ENCODE results near the gene XPO5.

Gene XPO5

GRCh38 chr6:43494766-43495165 is 81.1 kb downstream of the XPO5 start:
- DNase-seq = no peak

GRCh38 chr6:43494321-43494720 is 81.5 kb downstream of the XPO5 start:
- DNase-seq = no peak

- DNase-seq = no peak
Measured at GRCh38 chr6:43493833-43494232, 82.0 kb downstream of the XPO5 start.

- no peak for DNase-seq
Measured at GRCh38 chr6:43493230-43493629, 82.6 kb downstream of the XPO5 start.

GRCh38 chr6:43492673-43493072 is 83.2 kb downstream of the XPO5 start:
- DNase-seq = no peak

- DNase-seq = peak; percentile 82
Measured at GRCh38 chr6:43491750-43492661, 83.8 kb downstream of the XPO5 start.

GRCh38 chr6:43490523-43490939 is 85.3 kb downstream of the XPO5 start:
- DNase-seq = no peak

GRCh38 chr6:43489277-43490072 is 86.4 kb downstream of the XPO5 start:
- DNase-seq = no peak

GRCh38 chr6:43488667-43489276 is 87.1 kb downstream of the XPO5 start:
- no peak for DNase-seq

- no peak for DNase-seq
Measured at GRCh38 chr6:43481591-43482236, 94.1 kb downstream of the XPO5 start.

GRCh38 chr6:43481075-43481474 is 94.8 kb downstream of the XPO5 start:
- DNase-seq = no peak

GRCh38 chr6:43478008-43478372 is 97.8 kb downstream of the XPO5 start:
- DNase-seq = no peak

- peak; percentile 73 for DNase-seq
Measured at GRCh38 chr6:43477235-43478007, 98.4 kb downstream of the XPO5 start, which contains the start of gene TJAP1. Gene TJAP1, plus strand, starts transcription at chr6:43477570. Its CDS starts 21,432 bp downstream, at chr6:43499002.

GRCh38 chr6:43476746-43477145 is 99.1 kb downstream of the XPO5 start:
- DNase-seq = no peak

- no peak for DNase-seq
Measured at GRCh38 chr6:43475516-43475915, 100.3 kb downstream of the XPO5 start.

GRCh38 chr6:43472515-43472914 is 103.3 kb downstream of the XPO5 start:
- no peak for DNase-seq

All from HCEC 1CT (cell line).